Stimulated activated naive CD8-positive, alpha-beta T cell treated with anti-CD3 and anti-CD28 coated beads, Interleukin-15, Interleukin-2, amounts not matched to agents 100 U/mL and 50 U/mL, for 24 hours (primary cell): ENCODE data around the gene FAM43A.

ENCODE experiments used
- ATAC-seq: fragments of 150-1000 bp; cut with Tn5 transposase; one replicate; pipeline ENCODE4 v1.10.0; 2021
- DNase-seq: peaks from one replicate; pipeline ENCODE4 v3.0.0; 2021

Gene FAM43A, protein sequence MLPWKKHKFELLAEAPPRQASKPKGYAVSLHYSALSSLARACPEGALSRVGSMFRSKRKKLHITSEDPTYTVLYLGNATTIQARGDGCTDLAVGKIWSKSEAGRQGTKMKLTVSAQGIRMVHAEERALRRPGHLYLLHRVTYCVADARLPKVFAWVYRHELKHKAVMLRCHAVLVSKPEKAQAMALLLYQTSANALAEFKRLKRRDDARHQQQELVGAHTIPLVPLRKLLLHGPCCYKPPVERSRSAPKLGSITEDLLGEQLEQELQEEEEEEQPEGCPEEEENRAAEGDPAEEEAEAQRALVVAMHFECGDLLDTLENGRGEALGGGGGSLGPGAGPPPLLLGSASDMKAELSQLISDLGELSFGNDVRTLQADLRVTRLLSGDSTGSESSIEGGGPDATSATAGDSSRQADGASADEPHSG

DNA sequence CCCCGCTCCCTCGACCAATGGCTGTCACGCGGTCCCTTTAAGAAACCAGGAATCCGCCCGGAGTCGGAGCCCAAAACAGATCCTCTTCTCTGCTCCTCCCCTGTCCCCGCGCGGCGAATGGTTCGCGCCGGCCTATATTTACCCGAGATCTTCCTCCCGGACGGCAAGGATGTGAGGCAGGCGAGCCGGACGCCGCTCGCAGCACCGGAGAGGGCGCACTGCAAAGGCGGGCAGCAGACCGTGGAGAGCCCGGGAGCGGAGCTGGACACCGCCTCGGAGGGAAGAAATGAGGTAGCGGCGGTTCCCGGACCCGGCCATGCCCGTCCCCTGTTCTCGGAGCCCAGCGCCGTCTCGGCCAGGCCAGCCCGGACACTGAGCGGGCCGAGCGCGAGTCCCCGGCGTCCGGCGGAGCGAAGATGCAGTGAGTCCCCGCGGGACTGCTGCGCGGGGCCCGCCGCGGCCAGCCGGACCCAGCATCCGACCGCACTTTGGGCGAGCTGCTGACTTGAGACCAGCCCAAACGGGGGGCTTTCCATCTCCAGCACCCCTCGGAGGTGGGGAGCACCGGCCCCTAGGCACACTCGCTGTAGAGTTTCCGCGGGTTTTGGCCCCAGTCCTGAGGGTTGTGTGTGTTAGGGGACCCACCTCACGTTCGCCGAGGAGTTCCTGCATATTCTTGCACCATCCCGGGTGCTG lies at the start of gene FAM43A:
Gene FAM43A (plus strand): TSS at position 166 of the 696 bp plus-strand sequence. CDS start 944 bp downstream, outside the sequence.
- ATAC-seq: peak; percentile 50
- DNase-seq: peak; percentile 83

DNA sequence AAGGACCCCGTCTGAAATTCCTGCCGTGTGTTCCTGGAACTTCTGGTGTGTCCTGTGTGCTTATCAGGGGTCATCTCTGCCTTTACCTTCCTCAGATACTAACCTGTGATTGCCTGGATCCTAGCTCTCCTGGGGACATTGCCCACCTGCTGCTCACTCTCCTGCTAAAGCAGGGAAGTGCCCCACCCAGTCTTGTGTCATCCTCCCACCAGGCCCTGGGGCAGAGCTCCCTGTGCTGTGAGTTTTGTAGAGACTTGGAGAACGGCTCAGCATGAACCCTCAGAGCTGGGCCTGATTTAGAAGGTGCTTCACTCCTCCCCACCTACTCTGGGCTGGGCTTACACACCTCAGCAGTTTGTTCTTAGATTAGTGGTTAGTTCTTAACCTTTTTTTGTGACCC lies 48.6 kb upstream of the FAM43A start:
- no peak for ATAC-seq
- no peak for DNase-seq

DNA sequence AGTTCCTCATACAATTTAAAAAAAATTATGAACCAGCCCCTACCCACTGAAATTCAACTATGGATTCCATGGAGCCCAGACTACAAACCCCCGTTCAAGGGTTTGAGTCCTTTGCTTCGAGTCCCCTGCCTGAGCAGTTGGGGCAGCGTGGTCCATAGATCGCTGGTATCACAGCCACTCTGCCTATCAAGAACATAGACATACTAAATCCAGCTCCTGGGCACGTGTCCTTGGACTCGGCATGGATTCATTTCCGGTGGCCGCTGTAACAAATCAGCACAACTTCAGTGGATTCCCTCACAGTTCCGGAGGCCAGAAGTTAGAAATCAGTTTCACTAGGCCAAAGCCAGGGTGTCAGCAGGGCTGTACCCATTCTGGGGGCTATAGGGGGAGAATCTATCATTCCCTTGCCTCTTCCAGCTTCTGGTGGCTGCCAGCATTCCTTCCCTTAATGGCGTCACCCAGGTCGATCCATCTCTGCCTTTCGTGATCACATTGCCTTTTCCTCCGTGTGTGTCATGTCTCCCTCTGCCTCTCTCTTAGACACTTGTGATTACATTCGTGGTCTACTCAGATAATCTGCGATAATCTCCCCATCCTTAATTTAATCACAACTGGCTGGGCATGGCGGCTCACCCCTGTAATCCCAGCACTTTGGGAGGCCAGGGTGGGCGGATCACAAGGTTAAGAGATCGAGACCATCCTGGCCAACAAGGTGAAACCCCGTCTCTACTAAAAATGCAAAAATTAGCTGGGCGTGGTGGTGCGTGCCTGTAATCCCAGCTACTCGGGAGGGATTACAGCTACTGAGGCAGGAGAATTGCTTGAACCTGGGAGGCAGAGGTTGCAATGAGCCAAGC lies 47.9 kb upstream of the FAM43A start:
- ATAC-seq: no peak
- no peak for DNase-seq

DNA sequence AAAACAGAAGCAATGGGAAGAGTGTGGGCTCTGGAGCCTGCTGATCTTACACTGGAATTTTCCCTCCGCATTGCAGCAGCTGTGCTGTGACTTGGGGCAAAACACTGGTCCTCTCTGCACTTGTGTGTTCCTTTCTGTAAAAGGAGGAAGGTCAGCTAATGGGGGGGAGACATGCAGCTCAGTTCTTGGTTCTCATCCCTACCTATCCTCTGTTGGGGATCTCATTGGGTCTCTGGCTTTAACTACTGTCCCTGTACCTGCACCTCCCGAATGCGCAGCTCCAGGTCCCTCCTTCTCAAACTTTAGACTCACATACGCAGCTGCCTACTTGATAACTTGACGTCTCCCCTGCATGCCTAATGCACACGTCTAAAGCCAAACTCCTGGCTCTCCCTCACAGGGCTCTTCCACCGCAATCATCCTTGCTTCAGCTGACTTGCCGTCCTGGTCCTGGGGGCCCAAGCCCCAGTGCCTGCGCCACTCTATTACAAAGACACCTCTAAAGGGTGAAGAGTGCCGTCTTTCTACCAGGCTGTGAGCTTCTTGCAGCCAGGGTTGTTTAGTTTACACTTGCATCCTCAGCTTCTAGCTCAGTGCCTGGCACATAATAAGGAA lies 46.6 kb upstream of the FAM43A start:
- DNase-seq (no peak), ATAC-seq (no peak)

DNA sequence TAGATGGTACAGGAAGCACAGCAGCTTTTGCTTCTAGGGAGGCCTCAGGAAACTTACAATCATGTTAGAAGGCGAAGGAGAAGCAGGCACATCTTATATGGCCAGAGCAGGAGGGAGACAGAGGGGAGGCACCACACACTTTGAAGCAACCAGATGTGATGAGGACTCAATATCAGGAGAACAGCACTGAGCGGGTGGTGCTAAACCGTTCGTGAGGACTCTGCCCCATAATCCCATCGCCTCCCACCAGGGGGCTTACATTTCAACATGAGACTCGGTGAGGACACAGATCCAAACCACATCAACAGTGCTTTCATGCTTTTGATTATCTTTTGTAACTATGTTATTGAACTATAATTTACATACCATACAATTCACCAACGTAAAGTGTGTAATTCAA lies 44.9 kb upstream of the FAM43A start:
- DNase-seq (peak; percentile 35), ATAC-seq (no peak)

DNA sequence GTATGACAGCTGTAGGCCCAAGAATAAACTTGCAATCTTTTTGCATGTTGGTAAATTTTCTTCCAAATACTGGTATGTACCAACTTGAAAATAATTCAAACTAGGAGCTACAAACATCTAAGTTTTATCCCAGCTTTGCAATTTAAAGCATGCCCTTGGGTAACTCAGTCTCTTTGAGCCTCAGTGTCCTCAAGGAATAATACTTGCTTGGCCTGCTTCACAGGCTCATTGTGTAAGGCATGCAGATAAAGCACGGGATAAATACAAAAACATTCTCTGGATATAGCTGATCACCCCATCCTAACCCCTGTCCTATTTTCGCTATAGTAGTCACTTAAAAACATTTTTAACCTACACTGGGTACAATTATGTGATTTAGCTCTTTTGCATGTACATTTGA lies 42.9 kb upstream of the FAM43A start:
- ATAC-seq (no peak), DNase-seq (no peak)

DNA sequence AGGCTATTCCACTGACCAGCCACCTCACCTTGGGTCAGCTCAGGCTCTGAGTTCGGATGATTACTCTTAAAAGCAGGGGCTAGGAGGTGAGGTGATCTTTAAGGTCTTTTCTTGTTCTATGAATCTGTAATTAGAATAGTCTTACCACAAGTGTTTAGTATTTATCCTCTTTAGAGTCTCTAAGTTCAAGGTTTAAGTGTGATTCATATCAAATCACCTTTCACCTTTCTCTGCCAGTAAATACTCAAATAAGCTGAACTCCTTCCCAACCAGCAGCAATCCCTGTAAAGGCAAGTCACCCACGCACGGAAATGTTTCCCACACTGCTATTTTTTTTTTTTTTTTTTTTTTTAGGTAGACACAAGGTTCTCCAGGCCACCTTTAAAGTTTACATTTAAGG lies 37.9 kb upstream of the FAM43A start:
- DNase-seq: no peak

DNA sequence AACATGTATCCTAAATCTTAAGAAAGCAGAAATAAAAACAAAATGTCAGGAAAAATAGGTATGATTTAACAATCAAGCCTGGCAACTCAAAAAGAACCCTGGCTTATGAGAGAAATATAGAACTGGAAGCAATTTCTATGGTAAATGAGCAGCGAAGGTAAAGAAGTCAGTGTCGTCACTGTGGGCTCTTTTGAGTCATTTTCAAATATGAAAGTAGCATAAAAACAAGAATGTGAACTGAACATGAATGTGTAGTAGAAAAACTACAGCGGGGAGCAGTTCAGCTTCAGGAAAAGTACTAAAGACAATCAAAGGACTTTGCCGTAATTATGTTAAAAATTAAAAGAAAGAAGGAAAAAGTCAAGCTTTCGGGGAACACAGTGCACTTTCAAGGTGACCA lies 31.2 kb upstream of the FAM43A start:
- no peak for ATAC-seq
- no peak for DNase-seq

More for the DNA sequence above, 37.9 kb upstream of the FAM43A start:
- no peak for ATAC-seq

DNA sequence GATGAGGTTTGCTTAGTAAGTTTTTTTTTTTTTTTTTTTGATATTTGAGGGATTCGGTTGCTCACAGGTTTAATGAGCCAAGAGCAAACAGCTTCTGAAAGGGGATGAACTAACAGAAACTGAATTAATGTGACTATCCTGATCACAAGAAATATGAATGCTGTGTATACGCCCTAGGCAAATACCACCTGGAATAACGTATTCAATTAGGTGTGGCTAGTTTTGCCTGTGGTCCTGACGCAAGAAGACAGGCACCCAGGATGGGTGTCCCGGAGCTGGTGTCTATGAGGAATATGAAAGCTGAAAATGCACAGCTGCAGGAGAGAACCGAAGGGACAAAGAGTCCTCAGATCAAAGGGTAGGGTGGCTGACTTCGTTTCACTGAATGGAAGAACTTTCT lies 28.2 kb upstream of the FAM43A start:
- DNase-seq (no peak), ATAC-seq (no peak)

DNA sequence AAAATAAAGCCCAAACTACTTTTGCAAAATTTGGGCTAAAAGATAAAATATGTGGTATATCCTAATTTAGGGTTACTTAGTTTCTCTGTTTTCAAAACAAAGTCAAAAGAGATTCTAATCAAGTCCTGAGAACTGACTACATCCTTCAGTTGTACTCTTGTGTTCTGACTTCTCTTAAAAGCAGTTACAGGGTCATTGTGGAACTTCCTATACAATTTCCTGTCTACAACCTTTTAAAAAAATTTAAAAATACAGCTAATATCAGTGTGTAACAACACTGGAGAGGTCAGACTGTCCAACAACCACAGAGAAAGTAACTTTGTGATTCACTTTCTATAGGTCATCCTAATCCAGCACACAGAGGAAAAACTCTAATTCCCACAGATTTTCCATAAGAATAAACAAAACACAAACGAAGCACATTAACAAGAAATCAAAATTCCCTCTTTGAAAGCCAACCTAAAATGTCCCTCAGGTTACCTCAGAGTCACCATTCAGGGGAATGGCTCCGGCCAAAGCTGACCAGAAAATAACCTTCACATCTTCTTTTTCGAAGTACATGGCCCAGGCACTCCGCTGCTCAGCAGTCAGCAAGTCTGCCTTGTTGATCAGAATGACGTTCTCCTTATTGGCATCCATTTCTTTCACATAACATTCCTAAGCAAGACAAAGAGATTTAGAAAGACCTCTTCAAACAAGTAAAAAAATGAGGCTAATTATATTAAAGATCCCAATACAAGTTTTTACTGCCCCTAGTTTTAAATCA lies 27.0 kb upstream of the FAM43A start:
- ATAC-seq: no peak
- no peak for DNase-seq

DNA sequence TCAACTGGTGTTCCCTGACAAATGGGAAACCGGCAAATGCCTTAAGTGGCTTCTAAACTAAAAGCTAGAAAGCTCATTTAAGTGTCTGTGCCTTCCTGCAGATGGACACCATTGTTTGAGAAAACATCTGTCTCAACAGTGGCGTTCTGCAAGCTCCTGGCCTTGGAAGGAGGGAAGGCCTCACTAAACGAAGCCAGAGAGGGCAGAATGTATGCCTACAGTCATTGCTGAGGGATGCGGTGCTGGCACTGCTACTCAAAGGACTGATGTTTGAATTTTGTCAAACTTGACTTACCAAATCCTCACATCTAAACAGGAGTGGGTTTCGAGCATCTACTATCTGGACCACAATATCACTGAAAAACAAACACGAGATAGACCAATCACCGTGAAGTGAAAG lies 25.9 kb upstream of the FAM43A start:
- DNase-seq: no peak
- no peak for ATAC-seq

DNA sequence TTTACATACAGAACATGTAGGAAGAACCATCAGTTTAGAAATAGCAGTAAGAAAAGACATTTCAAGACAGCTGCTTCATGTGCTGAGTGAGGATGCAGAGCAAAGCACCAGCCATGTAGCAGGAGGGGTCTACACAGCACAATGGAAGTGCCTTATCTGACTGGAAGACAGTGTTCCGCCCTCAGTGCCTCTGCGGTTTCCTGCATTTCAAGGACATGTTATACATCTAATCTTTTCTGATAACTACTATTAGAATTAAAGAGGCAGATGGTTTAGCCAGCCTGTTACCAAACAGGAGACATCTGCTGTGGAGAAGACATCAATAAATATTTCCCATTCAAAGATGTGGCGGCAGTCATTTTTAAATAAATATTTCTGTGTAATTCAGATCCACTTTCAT lies 24.3 kb upstream of the FAM43A start:
- ATAC-seq (no peak), DNase-seq (no peak)

DNA sequence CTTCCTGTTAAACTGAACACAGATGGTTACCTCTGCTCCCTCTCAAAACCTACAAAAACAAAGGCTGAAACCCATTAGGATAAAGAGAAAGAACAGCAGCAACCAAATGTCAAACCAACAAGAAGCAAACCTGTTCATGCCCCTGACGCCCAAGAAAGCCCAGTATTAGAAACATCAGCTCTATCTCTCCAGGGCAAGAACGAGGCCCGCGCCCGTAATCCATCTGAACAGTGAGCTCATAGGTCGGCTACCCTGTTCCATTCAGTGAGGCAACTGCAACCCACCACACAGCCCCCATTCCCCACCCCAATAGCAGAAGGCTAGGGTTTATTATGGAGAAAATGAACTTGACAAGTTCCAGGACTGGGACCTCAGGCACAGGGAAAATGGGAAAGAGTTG lies 23.7 kb upstream of the FAM43A start:
- DNase-seq (no peak), ATAC-seq (no peak)

DNA sequence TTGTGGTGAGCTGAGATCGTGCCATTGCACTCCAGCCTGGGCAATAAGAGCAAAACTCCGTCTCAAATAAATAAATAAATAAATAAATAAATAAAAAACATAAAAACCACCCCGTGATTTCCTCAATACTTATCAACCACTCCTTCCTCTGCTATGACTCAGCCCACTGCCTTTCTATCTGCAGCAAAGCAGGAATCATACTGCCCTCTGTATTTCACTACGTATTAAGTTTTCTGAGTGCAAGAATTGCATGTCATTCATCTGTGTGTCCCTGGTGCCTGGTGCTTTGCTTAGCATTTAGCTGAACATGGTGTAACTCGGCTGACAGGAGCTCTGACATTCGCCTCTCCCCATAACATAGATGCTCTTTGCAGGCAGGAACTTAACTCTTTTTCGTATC lies 20.8 kb upstream of the FAM43A start:
- DNase-seq (no peak), ATAC-seq (no peak)

DNA sequence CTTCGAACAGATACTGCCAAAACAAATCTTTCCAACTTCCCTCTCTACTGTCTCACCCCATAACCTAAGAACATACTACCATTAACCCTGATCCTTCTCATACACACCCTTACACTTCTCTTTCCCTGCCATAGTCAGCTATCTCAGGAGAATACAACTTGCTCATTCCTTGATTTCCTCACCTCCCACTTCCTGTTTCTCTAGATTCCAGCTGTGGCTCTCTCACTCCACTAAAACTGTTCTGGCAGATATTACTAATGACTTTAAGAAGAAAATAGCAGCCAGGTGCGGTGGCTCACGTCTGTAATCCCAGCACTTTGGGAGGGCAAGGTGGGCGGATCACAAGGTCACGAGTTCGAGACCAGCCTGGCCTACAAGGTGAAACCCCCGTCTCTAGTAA lies 18.3 kb upstream of the FAM43A start:
- ATAC-seq: no peak
- no peak for DNase-seq

DNA sequence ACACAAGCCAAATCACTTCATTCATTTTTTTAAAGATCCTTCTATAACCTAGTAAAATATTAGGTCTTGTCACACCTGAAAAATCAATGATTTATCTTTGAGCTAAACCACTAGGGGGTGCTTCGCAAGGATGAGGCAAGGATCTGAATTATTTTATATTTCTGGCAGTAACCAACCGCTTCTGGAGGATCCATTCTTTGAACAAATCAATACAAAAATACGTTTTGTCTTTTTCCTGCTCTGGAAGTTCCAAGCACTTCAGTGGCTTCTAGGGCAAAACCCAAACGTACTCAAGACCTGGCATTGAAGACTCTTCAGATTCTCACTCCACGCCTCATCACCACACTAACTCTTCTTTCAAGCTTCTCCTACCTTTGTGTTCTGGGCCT lies 14.2 kb upstream of the FAM43A start:
- DNase-seq (no peak), ATAC-seq (no peak)

DNA sequence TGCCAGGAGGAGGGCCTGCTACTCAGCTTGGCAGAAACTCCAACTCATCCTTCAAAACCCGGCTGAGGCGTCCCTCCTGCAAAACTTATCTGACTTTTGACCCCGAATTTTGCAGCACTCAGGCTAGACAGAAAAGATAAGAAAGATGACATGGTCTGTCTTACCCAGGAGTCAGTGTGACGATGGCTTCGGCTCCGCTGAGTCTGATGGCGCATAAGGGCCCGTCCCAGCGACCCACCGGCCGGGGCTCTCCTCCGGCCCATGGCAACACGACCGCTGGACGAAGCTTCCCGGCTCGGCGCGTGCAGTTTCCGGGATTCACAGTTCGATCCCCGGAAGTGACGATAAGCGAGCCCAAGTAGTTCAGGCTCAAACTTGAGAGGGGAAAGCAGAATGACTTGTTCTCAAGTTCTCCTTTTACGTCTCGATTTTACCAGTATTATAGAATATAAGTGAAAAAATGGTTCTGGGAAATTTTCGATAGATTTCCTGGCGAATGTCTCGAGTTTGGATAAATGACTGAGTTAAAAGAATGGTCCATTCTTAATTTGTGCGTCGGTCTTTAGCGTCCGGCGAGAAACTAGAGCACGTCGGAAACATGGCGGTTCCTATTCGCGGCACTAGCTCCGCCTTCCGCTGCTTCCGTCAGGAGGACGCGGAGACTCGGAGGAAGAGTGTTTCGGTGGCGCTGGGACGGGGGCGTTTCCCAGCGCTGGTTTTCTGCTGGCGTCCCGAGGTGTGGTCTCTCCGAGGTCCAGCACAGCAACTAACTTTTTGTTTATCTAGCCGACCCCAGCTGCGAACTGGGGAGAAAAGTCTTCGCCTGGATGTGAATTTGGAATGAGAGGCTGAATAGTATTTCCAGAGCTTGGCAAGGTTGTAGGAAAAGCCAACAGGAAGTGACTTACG lies 13.5 kb upstream of the FAM43A start, which contains the start of gene LSG1:
Gene LSG1 (minus strand): TSS at position 292 of the 909 bp plus-strand sequence. CDS start 29 bp downstream, at position 263.
- DNase-seq (peak; percentile 89), ATAC-seq (peak; percentile 85)

DNA sequence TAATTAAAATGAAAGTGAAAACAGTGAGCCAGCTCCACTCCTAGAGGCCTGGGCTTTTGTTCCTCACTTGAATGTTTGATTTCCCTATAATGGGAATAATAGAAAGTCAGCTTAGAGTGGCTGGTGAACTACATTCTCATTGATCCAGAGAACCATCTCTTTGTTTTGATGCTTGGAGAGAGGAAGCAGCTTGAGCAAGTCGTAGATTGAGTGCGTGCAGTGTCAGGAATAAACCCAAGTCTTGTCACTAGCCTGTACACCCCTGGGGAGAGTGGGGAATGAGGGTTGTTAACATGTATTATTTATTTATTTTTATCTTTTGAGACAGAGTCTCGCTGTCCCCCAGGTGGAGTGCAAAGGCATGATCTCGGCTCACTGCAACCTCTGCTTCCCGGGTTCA lies 12.8 kb upstream of the FAM43A start:
- ATAC-seq: no peak
- DNase-seq: no peak

DNA sequence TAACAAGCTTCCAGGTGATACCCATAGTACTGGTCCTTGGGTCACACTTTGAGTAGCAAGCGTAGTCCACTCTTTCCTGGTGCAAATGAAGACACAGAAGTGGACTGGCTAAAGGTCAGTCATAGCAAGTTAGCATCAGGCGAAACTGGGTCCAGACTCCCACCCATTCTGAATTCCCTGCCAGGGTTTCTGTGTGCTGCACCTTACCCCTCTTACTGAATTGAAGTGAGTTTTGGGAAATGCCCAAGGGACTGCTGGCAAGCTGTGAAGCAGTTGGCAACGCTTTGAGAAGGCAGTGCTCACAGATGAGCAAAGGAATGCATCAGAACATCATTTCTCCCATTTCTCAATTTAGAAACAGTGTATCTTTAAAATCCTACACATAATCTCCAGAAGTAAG lies 11.9 kb upstream of the FAM43A start:
- no peak for ATAC-seq
- no peak for DNase-seq

DNA sequence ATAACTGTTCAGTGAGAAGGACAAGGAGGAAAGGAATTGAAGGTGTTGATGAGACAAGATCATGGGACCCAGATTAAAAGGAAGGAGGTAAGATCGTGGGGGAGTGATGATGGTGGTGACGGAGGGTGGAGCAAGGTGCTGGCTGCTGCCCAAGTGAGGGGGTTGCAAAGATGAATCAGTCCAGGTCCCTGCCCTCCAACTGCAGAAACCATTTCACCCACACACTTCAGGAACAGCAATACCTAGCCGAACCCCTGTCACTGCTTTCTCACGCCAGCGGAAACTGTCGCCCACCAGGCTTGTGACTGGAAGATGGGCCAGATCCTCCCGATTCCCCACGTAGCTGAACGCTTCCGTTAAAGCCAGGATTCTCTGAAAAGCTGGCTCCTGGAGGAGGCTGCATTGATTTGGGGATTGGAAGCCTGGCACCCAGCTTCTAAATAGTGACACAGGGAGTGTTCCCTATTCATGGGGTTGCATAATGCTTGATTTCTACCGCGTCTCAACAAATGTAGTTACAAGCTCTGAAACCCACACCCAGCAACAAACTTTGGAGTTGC lies 10.5 kb upstream of the FAM43A start:
- ATAC-seq (peak; percentile 69), DNase-seq (peak; percentile 74)
